ENCODE measurements around the gene NR2F6. TPM values are rescaled to one million over a fixed set of nuclear protein-coding genes. Genes with fewer than 3 reads are reported as not detected.

The NR2F6 gene
- polyA plus RNA-seq, 2 of the 4 experiments (the other 2 are of a cell fraction): 31.9 to 42.1 TPM

- WGBS (ENCODE audit: missing lambda C conversion rate): 0% methylated on average over 7 of the region's 100 CpGs
- ATAC-seq (no peak), DNase-seq (ENCODE audit: low read depth in 1 of 2, low spot score in 1 of 2) (no peak), FAIRE-seq (no peak)
- CTCF ChIA-PET: interaction anchor here (0.6 to 10.0 kb wide), 3 partner anchors 9 to 37 kb away, joined by 3 to 62 read pairs (median 3); no protein-coding TSS in a partner anchor
- H3K4me2 ChIP-seq: peak overlapping the region; percentile 90
- H3K27ac ChIP-seq: peak overlapping the region; percentile 92 to 96
- H3K4me3 ChIP-seq: peak overlapping the region; percentile 93
- POLR2A ChIA-PET: interaction anchor here (0.6 to 1.6 kb wide), 4 partner anchors 10 to 29 kb away, joined by 4 to 5 read pairs (median 4); partner anchors contain the start of genes OCEL1 and USE1
- H3K4me1 ChIP-seq: peaks cover 71% of the 10 kb centered on the region
- H3K9me3 ChIP-seq: no peaks in the 10 kb centered on the region
- TF ChIP-seq HOXB13 (CRISPR knock-in tag; IDR thresholded peaks at IDR 0.05; ENCODE audit: low read depth): no peak
- TF ChIP-seq, protein P1, sequence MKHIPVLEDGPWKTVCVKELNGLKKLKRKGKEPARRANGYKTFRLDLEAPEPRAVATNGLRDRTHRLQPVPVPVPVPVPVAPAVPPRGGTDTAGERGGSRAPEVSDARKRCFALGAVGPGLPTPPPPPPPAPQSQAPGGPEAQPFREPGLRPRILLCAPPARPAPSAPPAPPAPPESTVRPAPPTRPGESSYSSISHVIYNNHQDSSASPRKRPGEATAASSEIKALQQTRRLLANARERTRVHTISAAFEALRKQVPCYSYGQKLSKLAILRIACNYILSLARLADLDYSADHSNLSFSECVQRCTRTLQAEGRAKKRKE (CRISPR knock-in tag; IDR thresholded peaks at IDR 0.05; ENCODE audit: low read depth): no peak
- TF ChIP-seq FOSL2 (IDR thresholded peaks at IDR 0.05): no peak
- TF ChIP-seq FOSL2 (CRISPR knock-in tag; IDR thresholded peaks at IDR 0.05): no peak
- no peak for TF ChIP-seq RARB (CRISPR knock-in tag; IDR thresholded peaks at IDR 0.05)
- TF ChIP-seq POLR2A (IDR thresholded peaks at IDR 0.05; ENCODE audit: low read length): 0 out of 2 replicates have a peak, but pooled peaks have one; percentile 2
- TF ChIP-seq ESRRA (IDR thresholded peaks at IDR 0.05; ENCODE audit: borderline replicate concordance, low read length): peak; percentile 73; the same call in 1 of the 2 replicates
These were observed 843 bp downstream of the NR2F6 start for GRCh38 chr19:17244618-17245534.

- H3K9me3 ChIP-seq: no peaks in the 10 kb centered on the region
- peak in 1 of 2 experiments; percentile 68 for DNase-seq (ENCODE audit: low read depth in 1 of 2, low spot score in 1 of 2)
- no peak for FAIRE-seq
- peak overlapping the region; percentile 92 to 96 for H3K27ac ChIP-seq
- POLR2A ChIA-PET: interaction anchor here (0.6 to 1.6 kb wide), 4 partner anchors 9 to 29 kb away, joined by 4 to 5 read pairs (median 4); partner anchors contain the start of genes OCEL1 and USE1
- H3K4me1 ChIP-seq: peaks cover 71% of the 10 kb centered on the region
- ATAC-seq: peak; percentile 32 to 55; a peak in 3 of 6 replicates
- H3K4me2 ChIP-seq: peak overlapping the region; percentile 90
- peak overlapping the region; percentile 93 for H3K4me3 ChIP-seq
- TF ChIP-seq JUN (IDR thresholded peaks at IDR 0.05) (peak in 1 of 2 experiments; percentile 1; a peak in 1 of 5 replicates), NPAS2 (CRISPR knock-in tag; IDR thresholded peaks at IDR 0.05; ENCODE audit: borderline replicate concordance) (no peak)
- TF ChIP-seq, protein P2, sequence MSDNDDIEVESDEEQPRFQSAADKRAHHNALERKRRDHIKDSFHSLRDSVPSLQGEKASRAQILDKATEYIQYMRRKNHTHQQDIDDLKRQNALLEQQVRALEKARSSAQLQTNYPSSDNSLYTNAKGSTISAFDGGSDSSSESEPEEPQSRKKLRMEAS (IDR thresholded peaks at IDR 0.05): 0 out of 2 replicates have a peak, but pooled peaks have one; percentile 8
- CTCF ChIA-PET: interaction anchor here (0.8 to 10.0 kb wide), 5 partner anchors 9 to 40 kb away, joined by 3 to 62 read pairs (median 5); partner anchors contain the start of gene ANKLE1
- 0% methylated on average over 7 of the region's 52 CpGs for WGBS (ENCODE audit: missing lambda C conversion rate)
These were observed 1.7 kb downstream of the NR2F6 start for GRCh38 chr19:17243830-17244617.

- H3K4me1 ChIP-seq: peaks cover 70% of the 10 kb centered on the region
- TF ChIP-seq GATA3 (IDR thresholded peaks at IDR 0.05; ENCODE audit: borderline replicate concordance) (no peak), SMC3 (IDR thresholded peaks at IDR 0.05) (no peak), MAZ (IDR thresholded peaks at IDR 0.05; ENCODE audit: borderline replicate concordance, low read depth, low read length) (no peak)
- TF ChIP-seq, protein P3, sequence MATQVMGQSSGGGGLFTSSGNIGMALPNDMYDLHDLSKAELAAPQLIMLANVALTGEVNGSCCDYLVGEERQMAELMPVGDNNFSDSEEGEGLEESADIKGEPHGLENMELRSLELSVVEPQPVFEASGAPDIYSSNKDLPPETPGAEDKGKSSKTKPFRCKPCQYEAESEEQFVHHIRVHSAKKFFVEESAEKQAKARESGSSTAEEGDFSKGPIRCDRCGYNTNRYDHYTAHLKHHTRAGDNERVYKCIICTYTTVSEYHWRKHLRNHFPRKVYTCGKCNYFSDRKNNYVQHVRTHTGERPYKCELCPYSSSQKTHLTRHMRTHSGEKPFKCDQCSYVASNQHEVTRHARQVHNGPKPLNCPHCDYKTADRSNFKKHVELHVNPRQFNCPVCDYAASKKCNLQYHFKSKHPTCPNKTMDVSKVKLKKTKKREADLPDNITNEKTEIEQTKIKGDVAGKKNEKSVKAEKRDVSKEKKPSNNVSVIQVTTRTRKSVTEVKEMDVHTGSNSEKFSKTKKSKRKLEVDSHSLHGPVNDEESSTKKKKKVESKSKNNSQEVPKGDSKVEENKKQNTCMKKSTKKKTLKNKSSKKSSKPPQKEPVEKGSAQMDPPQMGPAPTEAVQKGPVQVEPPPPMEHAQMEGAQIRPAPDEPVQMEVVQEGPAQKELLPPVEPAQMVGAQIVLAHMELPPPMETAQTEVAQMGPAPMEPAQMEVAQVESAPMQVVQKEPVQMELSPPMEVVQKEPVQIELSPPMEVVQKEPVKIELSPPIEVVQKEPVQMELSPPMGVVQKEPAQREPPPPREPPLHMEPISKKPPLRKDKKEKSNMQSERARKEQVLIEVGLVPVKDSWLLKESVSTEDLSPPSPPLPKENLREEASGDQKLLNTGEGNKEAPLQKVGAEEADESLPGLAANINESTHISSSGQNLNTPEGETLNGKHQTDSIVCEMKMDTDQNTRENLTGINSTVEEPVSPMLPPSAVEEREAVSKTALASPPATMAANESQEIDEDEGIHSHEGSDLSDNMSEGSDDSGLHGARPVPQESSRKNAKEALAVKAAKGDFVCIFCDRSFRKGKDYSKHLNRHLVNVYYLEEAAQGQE (IDR thresholded peaks at IDR 0.05): no peak
- TF ChIP-seq, protein P1 (CRISPR knock-in tag; IDR thresholded peaks at IDR 0.05; ENCODE audit: low read depth): no peak
- TF ChIP-seq, protein P2 (IDR thresholded peaks at IDR 0.05): 0 out of 2 replicates have a peak, but pooled peaks have one; percentile 11
- 5% methylated on average over 3 of the region's 8 CpGs for WGBS (ENCODE audit: missing lambda C conversion rate)
- H3K4me3 ChIP-seq: peak overlapping the region; percentile 93
- ATAC-seq: peak in 1 of 2 experiments; percentile 8; a peak in 2 of 6 replicates
- DNase-seq (ENCODE audit: low read depth in 1 of 2, low spot score in 1 of 2): no peak
- H3K4me2 ChIP-seq: peak overlapping the region; percentile 90
- ChIA-PET POLR2A (interaction anchor here (1.3 to 1.6 kb wide), 2 partner anchors 9 to 28 kb away, joined by 5 read pairs; partner anchors contain the start of gene USE1), CTCF (interaction anchor here (0.7 to 10.0 kb wide), 6 partner anchors 8 to 528 kb away, joined by 3 to 62 read pairs (median 4); partner anchors contain the start of gene ANKLE1)
- peak overlapping the region; percentile 92 to 96 for H3K27ac ChIP-seq
- FAIRE-seq: no peak
- H3K9me3 ChIP-seq: no peaks in the 10 kb centered on the region
These were observed 2.4 kb downstream of the NR2F6 start for GRCh38 chr19:17243211-17243829.

All from A549 (cell line).